ELF-1 (cell line): Measurements from ENCODE around the gene OR2F2.

ENCODE experiments used
- DNase-seq: peaks from one replicate; pipeline ENCODE4 v3.0.0-alpha.2; 2016; ENCODE audit warnings: low read depth, low spot score

The OR2F2 gene

DNA sequence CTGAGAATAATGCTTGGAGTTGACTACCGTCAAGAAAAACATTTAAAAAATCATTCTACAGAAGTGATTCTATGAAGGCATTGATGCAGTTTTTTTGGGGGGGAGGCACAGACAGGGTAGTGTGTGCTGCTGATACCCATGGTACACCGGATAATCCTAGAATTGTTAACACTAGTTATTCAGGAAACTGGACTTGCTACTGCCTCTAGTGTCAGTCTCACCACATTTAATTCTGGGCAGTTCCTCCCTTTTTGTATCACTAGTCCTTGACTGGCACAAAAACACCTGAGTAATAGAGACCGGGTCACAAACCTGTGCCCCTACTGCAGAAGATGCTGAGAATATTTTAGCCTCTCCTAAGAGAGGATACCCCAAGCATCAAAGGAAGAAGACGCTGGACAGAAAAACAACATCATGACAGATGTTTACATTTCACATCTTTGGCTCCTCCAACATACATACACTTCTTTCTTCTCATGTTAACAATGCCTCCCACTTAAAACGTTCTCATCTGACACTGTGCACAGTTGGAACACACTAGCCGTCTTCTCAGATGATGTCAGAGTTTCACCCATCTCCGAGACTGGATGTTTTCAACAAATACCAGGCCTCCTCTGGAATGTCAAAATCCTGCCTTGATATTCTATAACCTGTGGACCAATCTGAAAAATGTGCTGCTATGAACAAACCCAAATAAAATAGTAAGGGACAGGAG, 19.9 kb upstream of the OR2F2 start:
- no peak for DNase-seq

DNA sequence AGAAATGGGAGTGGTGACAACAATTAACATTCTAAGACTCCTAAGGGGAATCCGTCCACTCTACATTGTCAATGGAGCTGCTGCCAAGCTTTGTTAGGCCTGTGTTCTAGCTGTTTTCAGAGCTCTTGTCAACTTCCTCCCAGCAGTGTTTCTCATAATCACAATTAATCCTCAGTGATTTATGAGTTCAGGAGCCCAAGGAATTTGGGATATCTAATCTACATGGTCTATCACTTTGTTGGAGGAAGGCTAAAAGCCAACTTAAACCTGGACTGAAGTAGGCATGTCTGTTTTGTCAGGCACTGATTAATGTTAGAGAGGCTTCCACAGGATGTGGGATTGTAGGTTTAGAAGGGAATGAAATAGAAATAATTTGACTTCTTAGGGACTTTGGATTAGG, 10.2 kb upstream of the OR2F2 start:
- peak; percentile 6 for DNase-seq

DNA sequence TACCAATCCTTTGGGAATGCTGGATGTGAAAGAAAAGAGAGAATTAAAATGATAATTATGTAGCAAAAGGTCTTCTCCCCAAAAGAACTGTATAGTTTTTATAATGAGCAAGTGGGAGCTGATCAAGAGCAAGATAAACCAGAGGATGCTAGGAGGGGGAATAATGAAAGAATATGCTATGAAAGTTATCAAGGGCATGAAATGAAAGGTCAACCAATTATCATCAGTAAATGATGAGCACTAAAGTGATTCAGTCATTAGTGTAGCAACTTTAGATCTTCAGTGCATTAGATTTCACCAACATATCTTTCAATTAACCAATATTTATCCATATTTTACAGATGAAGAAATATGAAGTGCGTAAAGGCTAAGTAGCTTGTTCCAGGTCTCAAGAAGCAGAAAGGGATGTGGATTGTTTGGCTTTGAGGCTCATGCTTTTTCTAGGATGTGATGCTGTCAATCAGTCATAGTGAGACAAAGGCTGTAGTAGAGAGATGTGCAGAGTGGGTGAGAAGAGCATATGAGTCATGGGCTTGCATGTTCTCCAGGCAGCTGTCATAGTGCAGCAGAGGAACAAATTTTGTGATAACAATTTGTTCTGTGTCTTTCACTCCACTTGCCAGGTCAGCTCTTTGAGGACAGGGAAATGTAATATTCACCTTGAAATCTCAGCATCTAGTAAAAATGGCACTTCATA, 5.7 kb upstream of the OR2F2 start:
- no peak for DNase-seq

DNA sequence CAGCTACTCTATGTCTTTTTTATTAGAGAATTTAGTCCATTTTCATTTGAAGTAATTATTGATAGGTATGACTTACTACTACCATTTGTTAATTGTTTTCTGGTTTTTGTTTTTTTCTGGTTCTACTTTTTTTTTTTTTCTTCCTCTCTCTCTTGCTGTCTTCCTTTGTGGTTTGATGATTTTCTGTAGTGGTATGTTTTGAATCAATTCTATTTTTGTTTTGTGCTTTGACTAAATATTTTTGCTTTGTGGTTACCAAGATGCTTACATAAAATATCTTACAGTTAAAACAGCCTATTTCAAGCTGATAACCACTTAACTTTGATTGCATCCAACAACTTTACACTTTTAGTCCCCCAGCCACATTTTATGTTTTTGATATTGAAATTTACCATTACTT, 3.3 kb upstream of the OR2F2 start:
- DNase-seq: no peak

DNA sequence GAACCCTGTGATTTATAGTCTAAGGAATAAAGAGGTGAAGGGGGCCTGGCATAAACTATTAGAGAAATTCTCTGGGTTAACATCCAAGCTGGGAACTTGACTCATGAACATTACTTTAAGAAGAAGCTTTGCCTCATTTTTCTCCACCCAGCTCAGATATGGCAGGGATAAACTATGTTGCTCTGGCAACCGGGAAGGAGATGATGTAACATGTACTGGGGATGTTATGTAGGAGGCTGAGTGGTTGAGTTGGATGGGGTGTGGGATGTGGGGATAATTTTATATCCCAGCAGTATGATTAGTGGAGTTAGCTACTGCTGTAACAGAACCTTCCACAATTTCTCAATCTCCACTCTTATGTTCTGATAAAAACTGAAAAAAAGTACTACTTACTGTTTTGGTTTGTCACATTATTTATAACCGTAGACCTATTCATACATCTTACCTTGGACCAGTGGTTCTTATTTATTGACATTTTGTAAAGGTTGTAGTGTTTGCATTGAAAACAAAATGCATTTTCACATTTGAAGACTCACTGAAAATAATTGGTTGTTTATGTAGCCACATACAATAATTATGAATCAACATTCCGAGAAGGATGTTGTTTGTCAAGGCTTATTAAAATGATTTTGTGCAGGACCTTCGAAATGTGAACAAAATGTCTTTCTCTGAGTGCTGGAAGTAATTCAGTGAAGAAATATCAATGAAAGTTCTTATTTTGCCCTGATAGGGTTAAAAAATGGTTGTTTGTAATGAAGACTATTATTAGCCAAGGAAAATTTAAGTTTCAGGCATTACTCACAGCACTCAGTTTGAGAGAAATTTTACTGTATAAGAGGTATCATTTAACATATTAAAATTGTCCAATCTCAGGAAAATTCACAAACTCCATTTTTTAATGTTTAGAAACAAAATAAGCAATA, 1.3 kb downstream of the OR2F2 start:
- no peak for DNase-seq

DNA sequence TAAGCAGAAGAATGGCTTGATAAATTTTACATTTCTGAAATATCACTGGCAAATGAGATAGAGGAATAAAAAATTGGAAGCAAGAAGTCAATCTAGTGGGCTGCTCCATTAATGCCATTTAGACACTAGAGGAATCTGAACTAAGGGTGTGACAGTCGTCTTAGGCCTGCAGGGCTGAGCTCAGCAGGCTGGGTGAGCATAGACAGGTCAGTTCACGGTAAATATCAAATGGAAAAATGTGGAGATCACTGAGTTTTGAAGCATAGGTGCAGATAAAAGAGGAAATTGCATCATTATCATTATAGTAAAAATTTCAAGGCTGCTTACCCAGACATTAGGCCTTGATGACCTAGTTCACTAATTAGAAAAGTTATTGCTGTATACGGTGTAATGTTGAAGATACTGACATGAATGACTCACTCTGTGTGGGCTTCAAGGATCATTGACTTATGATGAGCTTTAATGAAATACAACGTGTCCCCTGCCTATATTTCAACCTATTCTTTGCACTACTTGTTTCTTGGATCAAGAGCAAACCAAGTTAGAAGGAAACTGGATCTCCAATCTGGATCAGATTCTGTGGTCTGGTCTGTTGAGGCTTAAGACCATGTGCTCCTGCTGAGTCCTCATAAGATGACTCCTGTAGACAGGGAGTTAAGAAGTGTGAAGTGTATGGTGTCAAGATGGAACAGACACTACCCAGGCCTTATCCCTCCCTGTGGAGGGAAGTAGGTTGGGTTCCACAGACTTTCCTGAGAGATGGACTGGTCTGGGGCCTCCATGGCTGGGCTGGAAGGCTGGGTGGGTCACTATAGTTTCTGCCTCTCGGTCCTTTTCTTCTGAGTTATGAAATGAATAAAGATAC, 3.6 kb downstream of the OR2F2 start:
- no peak for DNase-seq

DNA sequence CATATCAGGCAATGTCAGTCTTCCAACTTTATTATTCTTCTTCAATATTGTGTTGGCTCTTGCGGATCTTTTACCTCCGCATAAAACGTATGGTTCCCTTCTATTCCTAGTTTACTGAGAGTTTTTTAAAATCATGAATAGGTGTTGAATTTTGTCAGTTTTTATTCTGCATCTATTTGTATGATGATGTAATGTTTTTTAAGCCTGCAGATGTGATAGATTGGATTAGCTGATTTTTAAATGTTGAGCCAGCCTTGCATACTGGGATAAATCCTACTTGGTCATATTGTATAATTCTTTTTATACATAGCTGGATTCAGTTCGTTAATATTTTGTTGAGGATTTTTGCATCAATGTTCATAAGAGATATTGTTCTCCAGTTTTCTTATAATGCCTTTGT, 10.4 kb downstream of the OR2F2 start:
- no peak for DNase-seq

DNA sequence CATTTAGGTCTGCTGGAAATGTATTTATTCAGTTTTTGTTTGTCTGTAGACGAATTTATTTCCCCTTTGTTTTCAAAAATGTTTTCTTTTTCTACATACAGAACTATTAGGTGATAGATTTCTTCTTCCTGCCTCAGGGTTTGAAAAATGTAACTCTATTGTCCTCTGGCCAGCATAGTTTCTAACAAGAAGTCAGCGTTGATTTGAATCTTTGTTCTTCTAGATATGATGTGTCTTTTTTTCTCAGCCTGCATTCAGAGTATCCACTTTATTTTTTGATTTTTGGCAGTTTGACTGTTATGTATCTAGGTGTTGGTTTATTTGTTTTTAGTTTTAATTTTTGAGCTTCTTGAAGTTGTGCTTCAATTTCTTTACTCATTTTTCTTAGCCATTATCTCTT, 12.1 kb downstream of the OR2F2 start:
- DNase-seq: no peak

DNA sequence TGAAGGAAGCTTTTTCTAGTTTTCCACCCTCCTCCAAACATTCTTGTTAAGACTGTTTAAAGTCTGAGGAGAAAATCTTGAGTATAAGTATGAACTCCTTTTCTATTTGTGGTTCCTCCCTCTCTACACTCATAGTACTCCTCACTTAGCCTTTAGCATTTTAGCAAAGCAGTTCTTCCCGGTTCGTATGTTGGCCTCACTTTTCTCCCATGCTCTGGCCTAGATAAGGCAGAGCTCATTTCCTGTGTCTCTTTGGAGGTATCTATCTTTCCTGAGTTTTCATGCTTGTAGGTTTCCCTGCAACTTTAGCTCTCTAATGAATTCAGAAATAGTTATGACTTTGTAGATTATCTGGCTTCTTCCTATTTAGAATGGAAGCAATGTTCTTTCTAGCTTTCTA, 13.7 kb downstream of the OR2F2 start:
- no peak for DNase-seq

DNA sequence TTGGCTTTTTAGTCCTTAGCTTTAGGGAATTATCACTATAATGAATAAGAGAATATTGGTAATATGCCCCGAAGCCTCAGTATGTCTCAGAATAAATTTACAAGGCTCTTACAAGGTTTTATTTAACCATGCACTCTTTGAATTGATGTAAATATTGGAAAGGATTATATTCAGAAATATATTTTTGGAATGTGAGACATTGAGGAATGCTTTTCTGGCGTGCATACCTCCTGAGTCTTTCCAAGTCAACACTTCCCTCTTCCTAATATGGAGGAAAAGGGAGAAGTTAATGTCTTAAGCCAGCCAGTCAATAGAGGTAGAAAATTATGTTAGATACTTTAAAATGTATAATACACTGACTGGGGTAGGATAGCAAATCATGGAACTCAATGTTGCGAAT, 18.4 kb downstream of the OR2F2 start:
- DNase-seq: no peak

DNA sequence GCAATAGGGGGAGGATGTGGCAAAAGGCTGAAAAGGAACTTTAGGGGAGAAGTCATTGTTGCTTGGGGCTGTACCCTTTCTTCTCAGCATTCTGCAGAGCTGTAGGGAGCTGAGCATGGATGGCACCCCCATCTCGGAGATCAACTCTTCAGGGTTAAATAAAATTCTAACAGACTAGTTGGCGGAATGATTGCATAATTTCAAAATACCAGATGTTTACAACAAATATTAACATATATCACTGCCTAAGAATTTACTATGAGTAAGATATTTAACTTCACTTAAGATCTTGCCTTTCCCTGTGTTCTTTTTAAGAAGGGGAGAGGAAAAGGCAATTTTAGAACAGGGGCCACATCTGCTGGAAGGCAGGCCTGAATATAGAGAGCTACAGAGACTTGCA, 19.1 kb downstream of the OR2F2 start:
- no peak for DNase-seq

DNA sequence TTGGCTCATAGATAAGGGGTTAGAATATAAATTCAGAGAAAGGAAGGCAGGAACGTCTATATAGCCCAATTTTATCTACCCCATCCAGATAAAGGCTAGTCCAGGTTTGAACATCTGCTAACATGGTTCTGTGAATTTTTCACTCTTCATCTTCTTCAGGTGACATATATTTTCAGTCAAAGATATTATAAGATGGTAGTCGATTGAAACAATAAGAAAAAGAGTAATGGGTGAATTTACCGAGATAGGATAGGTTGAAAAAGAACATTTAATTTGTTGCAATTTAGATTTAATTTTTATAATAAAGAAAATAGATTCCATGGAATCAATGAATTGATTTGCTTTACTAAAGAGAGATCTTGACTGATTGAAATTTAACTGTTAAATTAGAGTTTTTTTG, 19.5 kb downstream of the OR2F2 start, which contains the start of gene OR2F1:
Gene OR2F1 (plus strand): TSS at position 301 of the 400 bp plus-strand sequence. CDS start 5,127 bp downstream, outside the sequence.
- no peak for DNase-seq

DNA sequence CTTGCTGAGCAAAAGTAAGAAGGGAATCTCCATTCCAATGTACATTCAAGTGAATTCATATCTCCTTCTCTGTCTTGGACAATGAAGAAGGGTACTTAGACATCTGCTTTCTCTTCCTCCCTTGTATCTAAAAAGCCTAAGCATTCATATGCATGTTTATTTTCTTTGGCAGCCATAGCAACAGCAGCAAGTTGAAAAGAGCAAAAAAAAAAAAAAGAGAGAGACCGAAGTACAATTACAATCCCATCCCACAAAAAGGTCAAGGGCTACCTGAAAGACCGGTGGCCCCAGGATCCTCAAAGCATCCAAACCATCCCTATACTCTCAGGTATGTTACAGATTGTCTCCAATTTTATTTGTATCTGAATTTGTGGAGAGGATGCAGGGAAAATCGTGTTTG, 23.7 kb downstream of the OR2F2 start:
- no peak for DNase-seq

DNA sequence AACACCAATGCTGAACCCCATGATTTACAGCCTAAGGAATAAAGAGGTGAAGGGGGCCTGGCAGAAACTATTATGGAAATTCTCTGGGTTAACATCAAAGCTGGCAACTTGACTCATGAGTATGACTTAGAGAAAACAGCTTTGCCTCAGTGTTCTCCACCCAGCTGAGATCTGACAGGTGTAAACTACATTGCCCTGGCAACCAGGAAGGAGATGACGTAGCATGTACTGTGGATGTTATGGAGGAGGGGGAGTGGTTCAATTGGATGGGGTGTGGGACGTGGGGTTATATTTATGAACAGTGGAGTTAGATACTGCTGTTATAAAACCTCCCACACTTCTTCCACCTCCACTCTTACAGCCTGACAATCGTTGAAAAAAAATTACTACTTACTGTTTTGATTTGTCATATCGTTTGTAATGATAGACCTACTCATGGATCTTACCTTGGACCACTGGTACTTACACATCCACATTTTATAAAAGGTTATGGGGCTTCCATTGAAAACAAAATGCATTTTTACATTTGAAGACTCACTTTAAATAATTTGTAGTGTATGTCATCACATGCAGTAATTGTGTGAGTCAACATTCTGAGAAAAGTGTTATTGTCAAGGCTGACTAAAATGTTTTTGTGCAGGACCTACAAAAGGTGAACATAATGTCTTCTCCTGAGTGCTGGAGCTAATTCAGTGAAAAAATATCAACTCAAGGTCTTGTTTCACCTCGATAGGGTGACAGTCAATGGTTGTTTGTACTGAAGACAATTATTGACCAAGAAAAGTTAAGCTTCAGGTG, 26.0 kb downstream of the OR2F2 start:
- no peak for DNase-seq

DNA sequence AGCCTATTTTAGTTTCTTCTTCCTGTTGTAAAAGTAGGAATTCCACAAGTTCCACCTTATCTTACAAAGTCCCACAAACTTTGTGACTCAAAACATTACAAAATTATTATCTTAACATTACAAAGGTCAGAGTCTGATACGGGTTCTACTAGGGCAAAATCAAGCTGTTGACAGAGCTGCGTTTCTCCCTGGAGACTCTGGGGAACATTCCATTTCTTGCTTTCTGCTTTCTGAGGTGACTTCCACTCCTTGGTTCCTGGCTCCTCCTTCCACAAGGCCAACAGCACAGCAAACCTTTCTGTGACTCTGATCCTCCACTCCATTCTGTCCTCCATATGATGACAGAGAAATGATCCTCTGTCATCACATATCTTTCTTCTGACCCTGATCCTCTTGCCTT, 30.2 kb downstream of the OR2F2 start:
- no peak for DNase-seq

DNA sequence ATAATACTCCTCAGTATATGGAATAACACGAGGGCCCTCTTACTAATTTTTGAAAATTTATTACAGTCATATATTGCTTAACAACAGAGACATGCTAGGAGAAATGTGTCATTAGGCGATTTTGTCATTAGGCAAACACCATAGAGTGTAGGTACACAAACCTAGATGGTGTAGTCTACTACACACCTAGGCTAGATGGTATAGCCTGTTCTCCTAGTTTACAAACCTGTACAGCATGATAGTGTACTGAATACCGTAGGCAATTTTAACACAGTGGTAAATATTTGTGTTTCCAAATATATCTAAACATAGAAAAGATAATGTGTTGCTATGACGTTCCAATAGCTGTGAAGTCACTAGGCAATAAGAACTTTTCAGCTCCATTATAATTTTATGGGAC, 32.4 kb downstream of the OR2F2 start:
- DNase-seq: no peak

DNA sequence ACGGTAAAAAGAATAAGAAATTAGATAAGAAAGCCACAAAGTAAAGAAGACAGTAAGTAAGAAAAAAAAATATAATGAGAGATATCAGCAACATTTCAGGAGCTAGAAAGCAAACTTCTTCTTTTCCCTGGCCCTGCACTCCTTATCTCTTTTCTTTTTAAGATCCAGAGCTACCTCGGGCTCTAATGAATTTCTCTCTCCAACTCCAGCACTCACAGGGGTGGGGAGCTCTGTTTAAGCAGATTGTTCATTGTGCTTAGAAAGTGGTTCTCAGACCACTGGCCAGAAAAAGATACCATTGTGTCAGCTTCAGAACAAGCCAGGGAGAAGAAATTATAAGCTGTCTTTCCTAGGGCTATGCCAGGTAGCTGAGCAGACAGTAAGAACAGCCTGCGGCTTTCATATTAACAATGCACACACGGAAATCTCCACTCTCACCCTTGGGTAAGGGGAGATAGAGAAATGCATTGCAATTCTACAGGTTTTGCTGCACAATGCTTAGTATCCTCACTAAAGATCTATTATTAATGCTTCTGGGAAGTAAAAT, 38.9 kb downstream of the OR2F2 start:
- no peak for DNase-seq

DNA sequence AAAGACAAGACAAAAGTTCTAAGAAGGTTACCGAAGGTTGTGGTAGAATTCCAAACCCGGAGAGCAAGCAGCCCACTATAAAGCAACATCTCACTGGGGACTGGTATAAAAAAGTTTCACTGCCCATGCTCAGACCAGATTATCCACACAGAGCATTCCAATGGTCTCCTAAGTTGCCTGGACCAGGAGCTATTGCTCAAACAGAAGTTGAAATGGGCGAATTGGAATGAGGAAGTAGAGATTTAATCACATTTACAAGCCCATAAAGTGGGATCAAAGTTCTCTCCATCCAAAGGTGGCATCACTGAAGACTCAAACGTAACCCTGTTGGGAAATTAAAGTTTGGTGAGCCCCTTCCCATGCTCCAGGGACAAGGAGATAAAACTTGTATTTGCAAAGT, 39.4 kb downstream of the OR2F2 start:
- DNase-seq: peak; percentile 9

DNA sequence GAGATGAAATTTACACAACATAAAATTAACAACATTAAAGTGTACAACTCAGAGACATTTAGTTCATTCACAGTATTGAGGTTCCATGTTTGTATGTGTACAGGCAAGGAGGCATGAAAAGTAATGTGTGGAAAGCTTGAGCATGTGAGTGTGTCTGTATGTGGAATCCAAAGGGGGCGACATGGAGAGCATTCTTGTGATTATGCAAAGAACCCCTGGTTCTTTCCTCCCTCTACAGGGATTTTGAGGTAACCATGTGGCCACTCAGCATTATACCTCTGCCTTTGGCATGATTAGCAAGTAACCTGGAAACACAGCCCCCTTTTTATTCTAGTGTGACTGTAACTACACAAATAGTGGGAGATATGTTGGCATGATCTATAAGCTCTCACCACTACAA, 40.6 kb downstream of the OR2F2 start:
- DNase-seq: no peak

DNA sequence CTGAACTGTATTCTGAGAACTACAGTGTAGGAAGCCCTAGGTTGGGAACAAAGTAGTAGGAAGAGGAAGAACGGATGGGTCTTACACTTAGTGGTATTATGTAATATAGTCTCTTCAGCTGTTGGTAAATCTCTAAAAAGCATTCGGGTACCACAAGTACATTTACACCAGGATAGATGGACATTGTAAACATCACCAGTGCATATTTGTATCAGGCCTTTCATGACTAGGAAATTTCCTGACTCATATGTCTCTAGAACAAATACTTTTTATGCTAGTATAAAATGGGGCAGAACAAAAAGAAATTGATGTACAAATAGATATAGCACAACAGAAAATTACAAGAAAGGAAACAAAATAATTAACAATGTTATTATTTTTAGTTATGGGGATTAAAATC, 43.6 kb downstream of the OR2F2 start:
- no peak for DNase-seq
